ENCODE results near the gene FZD4.

GRCh38 chr11:86993031-86993430 is 37.8 kb upstream of the FZD4 start:
- TF ChIP-seq POLR2AphosphoS5 (IDR thresholded peaks at IDR 0.05; ENCODE audit: low read depth, low read length) (no peak), REST (IDR thresholded peaks at IDR 0.05; ENCODE audit: insufficient read depth in 1 of 2, low read depth in 2 of 2, low read length in 2 of 2) (no peak), TAF1 (IDR thresholded peaks at IDR 0.05; ENCODE audit: borderline replicate concordance, insufficient read depth, low read length) (no peak), SIN3A (IDR thresholded peaks at IDR 0.05; ENCODE audit: borderline replicate concordance, insufficient read depth, low read length) (no peak), FOXP2 (optimal IDR thresholded peaks at IDR 0.05; ENCODE audit: borderline replicate concordance, extremely low read depth, extremely low read length, insufficient read depth) (no peak)
